GM18505 (cell line): ENCODE data around the gene PARP6.
"Not testable (repeated sequence)": the region's sequence is repeated elsewhere in the genome, so short reads cannot be mapped to it uniquely, and the experiment has no call there.

Experiments used
- ATAC-seq: cut with Tn5 transposase; IDR thresholded peaks from one replicate; pipeline ENCODE4 v1.9.1; 2021; ENCODE audit not compliant: unreplicated experiment
- POLR2A ChIP-seq: IDR thresholded peaks from 4 replicates; pipeline ENCODE4 v1.6.1; 2011; ENCODE audit warnings: borderline replicate concordance; ENCODE audit not compliant: insufficient read depth, insufficient read length; ENCODE audit errors: extremely low read depth

Gene PARP6

DNA sequence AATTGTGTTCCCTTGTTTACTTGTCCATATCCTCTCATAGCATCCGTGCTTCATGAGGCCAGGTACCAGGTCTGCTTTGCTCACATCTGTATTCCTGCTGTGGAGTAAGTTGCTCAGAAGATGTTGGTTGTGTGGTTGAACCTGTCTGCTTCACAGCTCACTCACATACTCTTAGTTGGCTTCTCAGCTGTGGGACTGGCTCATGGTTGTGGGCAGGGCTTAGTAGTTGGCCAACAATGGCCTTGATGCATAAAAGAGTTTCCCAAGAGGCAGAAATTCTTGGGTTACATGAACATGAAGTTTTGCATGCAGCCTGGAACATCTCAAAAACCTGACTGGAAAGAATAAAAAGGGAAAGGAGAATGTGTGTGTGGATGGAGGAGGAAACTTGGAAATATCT is 30.6 kb upstream of the PARP6 start:
- no peak for TF ChIP-seq POLR2A
- ATAC-seq = no peak

DNA sequence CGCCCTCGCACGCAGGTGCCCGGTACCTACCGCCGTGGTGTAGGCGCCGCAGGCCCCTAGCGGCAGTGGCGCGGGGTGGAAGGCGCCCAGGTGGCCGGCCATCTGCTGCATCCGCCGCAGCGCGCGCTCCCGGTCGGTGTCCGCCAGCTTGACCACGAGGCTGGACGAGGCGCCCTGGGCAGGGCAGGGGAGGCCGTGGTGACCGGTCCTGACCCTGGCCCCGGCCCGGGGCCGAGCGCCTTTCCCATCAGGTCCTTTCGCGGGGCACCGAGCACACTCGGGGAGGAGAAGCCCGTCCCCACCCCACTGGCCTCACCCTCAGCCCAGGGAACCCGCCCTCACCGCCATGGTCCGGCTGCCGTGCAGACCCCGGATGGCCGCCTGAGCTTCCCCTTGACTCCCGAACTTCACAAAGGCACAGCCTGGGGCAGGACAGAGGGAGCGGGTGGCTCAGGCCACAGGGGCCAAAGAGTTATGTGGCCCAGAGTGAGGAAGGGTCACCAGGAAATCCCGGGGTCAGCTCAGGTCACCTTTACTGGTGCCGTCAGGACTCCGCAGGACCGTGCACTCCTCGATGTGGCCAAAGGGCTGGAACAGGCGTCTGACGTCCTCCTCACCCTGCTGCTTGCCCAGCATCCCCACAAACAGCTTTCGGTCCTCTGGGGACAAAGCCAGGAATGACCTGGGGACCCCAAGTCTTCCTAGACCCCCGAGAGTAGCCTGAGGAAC is 17.4 kb upstream of the PARP6 start:
- no peak for TF ChIP-seq POLR2A
- no peak for ATAC-seq

DNA sequence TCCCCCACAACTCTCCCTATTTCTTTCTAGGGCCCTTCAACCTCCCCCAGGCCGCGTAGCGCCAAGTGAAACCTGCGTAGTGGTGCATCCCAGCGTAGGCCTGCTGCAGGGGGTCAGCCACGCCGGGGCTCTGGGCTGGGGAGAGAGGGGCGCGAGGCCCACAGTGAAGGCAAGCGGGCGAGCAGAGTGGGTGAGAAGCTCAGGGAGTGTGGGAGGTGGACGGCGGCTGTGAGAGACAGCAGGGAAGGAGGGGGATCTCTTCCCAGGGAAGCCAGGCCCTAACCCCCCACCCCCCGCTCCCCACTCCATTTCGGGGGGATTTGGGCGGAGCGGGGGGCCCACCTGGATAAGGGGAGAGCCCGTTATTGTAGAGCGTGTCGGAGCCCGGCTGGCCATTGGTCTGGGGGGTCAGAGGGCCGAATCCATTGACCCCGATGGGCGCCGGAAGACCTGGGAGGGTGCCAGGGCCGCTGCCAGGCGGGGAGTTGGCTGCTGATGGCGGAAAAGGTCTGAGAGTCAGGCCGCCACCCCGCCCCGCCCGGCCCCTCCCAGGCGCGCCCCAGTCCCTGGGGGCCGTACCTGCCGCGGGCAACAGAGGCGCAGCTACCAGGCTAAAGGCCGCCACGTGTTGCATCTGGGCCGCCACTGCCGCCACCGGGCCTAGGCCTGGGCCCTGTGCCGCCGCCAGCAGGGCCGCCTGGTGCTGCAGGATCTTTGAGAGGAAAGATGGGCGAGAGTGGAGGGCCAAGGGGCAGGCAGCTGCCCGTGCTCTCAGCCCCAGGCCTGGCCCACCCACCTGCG is 16.6 kb upstream of the PARP6 start:
- no peak for TF ChIP-seq POLR2A
- no peak for ATAC-seq

DNA sequence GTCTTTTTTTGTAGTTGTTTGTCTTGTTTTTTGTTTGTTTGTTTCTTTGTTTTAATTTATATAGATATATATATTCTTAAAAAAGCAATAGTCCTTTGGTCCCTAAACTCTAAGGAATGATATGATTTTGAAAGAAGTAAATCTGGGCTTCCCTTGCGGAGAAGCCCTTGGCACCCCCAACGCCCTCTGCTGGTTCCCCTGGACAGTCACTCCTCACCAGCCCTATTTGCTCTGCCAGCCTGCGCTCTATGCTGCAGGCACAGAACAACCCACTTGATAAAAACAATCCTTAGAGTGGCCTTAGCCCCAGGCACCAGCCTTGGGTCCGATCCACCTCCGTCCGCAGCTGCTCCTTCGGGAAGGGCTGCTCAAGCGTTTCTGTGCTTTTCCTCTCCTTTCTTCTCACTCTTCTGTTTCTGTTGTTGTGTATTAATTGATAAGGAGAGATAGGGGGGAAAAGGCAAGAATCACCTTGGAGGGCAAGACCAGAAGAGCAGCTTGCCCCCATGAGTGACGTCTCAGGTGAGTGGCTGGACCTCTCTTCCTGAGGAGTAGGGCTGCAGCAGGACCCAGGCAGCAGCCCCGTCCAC is 13.7 kb upstream of the PARP6 start:
- ATAC-seq = no peak
- TF ChIP-seq POLR2A = no peak

DNA sequence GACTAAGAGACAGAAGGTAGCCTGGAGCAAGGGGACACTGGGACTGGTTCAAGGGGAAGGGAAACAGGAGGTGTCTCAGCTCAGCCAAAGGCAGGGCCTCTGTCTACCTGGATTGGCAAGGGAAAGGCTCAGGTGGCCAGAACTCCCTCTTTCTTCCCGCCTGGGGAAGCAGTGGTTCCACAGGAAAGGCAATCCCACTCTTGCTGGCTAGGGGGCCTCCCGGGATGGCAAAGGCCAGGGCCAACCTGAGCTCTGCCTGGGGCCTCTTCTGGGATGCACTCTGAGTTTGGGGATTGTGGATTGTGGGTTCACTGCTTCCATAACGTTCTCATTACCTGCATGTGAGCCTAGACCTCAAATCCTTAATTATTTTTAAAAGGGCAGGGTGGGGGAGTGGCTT is 13.0 kb upstream of the PARP6 start:
- ATAC-seq = no peak
- no peak for TF ChIP-seq POLR2A

DNA sequence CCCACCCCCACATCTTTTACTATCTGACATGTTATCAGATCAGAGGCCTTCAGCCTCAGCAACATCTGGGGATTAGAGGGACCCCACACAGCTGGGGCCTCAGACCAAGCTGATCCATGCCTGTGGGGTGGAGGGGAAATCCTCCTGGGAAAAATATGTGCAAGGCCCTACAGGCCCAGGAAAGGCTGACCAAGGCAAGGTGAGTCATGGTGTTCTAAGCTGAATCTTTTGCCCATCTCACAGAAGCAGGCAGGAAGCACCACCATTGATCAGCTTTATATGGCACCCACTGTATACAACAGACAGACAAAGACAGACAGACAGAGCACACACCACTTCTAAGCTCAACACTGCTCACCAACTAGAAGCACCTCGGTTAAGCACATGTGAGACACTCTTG is 12.4 kb upstream of the PARP6 start:
- no peak for ATAC-seq
- TF ChIP-seq POLR2A = no peak

DNA sequence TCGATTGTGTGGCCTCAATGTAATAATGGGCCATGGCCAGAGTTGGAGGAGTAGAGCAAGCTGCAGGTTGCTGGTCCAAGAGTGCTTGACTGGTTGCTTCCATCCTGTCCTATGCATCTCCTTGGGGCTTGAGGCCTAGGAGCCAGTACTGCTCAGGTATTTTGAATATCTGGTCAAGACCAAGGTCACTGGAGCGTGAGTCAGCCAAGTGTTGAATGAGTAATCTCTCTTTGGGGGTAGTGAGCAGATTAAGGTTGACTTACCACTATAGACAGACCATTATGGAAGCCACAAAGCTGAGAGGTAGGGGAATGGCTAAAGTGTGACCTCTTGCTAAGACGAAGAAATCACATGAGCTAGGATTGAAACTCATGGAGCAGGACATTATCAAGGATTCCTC is 9.4 kb upstream of the PARP6 start:
- no peak for TF ChIP-seq POLR2A
- ATAC-seq = no peak

DNA sequence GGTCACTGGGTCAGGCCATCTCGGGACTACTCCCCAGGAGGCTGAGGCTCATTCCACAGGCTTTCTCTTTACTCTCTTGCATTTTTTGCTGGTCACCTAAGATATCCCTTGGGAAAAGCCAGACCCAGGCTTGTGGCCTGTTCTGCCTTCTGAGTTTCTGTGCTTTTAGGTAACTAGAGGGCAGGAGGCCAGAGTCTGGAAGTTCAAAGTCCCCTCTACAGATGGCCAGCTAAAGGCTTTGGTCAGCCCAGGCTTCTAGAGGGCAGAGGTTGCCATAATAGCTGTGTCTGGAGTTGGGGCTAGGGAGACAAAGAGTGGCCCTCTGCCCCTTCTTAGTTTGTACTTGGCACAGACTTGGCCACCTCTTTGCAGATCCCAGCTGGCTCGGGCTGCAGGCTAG is 8.4 kb upstream of the PARP6 start:
- no peak for TF ChIP-seq POLR2A
- no peak for ATAC-seq

DNA sequence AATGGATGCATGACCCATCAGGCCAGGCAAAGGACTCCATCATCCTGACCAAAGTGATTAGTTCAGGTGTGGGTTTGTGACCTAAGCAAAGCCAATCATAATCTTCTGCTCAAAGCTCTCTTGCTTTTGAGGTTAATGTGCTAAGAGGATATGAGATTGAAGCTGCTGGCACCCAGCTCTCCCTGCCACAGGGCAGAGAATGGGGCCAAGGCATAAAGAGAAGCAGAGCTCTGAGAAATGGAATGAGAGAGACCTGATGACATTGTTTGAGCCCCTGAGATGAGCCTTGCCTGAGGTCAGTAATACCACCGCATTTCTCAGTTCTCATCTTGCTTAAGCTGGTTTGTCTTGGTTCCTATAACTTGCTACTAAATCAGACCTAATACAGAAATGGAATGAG is 6.4 kb upstream of the PARP6 start:
- no peak for ATAC-seq
- no peak for TF ChIP-seq POLR2A

DNA sequence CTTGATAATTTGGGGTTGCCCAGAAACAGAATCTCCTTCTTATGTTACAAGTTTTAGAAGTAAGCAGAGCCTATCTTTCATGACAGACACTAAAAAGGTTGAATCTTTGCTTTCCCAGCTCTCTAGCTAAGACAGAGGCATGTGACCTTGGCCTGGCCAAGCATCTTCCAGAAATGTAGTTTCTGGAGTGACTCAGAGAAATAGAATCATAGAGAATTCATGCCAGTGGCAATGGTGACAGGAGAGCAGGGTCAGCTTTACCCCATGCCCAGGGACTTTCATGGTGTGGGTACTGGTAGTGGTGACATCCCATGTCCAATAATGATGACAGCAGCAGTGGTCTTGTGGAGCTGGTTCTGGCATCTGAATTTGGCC is 4.0 kb upstream of the PARP6 start:
- no peak for ATAC-seq
- TF ChIP-seq POLR2A = no peak

DNA sequence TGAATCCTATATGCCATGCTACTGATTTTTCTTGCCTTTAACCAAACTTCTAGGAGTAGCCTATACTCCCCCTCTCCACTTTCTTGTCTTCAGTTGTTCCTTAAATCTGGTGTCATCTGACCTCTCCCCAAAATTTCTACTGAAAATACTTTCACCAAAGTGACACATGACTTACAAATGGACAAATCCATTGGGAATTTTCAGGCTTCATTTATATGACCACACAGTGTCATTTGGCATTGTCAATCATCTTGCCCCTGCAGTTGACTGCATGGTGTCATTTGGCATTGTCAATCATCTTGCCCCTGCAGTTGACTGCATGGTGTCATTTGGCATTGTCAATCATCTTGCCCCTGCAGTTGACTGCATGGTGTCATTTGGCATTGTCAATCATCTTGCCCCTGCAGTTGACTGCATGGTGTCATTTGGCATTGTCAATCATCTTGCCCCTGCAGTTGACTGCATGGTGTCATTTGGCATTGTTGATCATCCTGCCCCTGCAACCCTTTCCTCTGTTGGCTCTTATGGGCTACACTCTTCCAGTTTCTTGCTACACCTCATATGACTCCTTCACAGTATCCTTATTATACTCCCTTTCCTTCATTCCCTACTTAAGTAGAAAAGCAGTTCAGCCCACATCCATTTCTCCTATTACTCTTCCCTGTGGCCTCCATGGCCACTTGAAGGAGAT is 3.4 kb upstream of the PARP6 start:
- ATAC-seq = not testable (repeated sequence)

DNA sequence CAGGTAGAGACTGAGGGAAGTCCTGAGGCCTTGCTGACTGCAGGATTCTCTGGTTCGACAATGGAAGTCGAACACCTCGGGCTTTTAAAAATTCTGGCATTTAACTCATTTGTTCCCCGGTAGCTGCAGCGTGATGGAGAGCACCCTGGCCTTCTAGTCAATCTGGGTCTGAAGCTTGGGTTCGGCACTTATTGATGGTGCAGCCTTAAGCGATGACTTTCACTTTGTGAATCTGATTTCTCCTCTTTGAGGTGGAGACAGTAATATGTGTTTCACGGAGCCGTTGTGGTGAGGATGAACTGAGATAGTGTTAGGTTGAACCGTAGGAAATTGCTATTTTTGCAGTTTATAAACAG is 621 bp upstream of the PARP6 start:
- TF ChIP-seq POLR2A = no peak
- ATAC-seq = no peak

DNA sequence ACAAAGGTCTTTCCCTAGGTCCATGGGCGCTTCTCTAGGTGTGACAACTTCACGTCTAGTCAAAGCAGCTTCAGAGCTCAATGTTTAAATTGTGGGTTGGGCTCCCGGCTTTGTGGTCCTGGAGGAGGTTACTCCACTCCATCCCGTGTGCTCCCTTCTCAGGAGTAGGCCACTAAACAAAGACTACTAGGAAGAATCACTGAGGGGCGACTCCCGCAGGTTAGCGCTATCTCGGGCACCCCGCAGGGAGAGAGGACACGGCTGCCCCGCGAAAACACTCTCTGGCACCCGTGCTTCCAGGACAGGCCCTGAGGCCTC is 500 bp downstream of the PARP6 start:
- ATAC-seq = no peak

DNA sequence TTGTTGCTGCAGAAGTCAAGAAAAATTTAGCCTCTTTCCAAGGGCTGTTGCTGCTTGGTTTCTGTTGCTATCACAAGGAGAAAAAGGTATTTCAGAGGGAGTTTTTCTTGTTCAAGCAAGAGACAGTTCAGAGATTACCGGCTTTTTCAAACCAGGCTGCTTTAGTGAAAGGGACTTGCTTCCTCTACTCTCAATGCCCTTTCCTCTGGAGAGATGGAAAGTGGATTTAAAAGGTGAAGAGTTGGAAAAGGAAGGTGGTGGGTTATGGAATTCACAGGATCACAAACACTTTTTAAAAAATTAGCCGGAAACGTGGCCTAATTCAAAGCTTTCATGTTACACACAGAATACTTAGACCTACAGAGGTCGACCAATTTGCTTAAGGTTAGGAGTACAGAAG is 1.1 kb downstream of the PARP6 start:
- ATAC-seq = no peak
- no peak for TF ChIP-seq POLR2A

More for the DNA sequence above, 500 bp downstream of the PARP6 start:
- no peak for TF ChIP-seq POLR2A
